Measurements from ENCODE around the gene RCAN2.
"Not testable (repeated sequence)": the region's sequence is repeated elsewhere in the genome, so short reads cannot be mapped to it uniquely, and the experiment has no call there.

RCAN2 gene

GRCh38 chr6:46390153-46390876 lies 100.9 kb downstream of the RCAN2 start:
- DNase-seq (ENCODE audit: low read depth in 2 of 2): no peak

GRCh38 chr6:46387728-46388127 lies 103.5 kb downstream of the RCAN2 start:
- not testable (repeated sequence) for DNase-seq (ENCODE audit: low read depth in 2 of 2)

- no peak for DNase-seq (ENCODE audit: low read depth in 2 of 2)
Measured at GRCh38 chr6:46381579-46381978, 109.7 kb downstream of the RCAN2 start.

- DNase-seq (ENCODE audit: low read depth in 2 of 2): no peak
Measured at GRCh38 chr6:46381057-46381456, 110.2 kb downstream of the RCAN2 start.

- DNase-seq (ENCODE audit: low read depth in 2 of 2): no peak
Measured at GRCh38 chr6:46380152-46380807, 111.0 kb downstream of the RCAN2 start.

- no peak for DNase-seq (ENCODE audit: low read depth in 2 of 2)
Measured at GRCh38 chr6:46378882-46379416, 112.3 kb downstream of the RCAN2 start.

- DNase-seq (ENCODE audit: low read depth in 2 of 2): no peak
Measured at GRCh38 chr6:46378161-46378881, 112.9 kb downstream of the RCAN2 start.

GRCh38 chr6:46377209-46377608 lies 114.0 kb downstream of the RCAN2 start:
- no peak for DNase-seq (ENCODE audit: low read depth in 2 of 2)

GRCh38 chr6:46376562-46377061 lies 114.6 kb downstream of the RCAN2 start:
- DNase-seq (ENCODE audit: low read depth in 2 of 2): no peak

GRCh38 chr6:46370622-46371021 lies 120.6 kb downstream of the RCAN2 start:
- no peak for DNase-seq (ENCODE audit: low read depth in 2 of 2)

- DNase-seq (ENCODE audit: low read depth in 2 of 2): no peak
Measured at GRCh38 chr6:46368169-46368536, 123.1 kb downstream of the RCAN2 start.

GRCh38 chr6:46367354-46368168 lies 123.7 kb downstream of the RCAN2 start:
- DNase-seq (ENCODE audit: low read depth in 2 of 2): no peak

GRCh38 chr6:46366190-46366900 lies 124.9 kb downstream of the RCAN2 start:
- DNase-seq (ENCODE audit: low read depth in 2 of 2): no peak

- no peak for DNase-seq (ENCODE audit: low read depth in 2 of 2)
Measured at GRCh38 chr6:46357591-46357990, 133.7 kb downstream of the RCAN2 start.

- no peak for DNase-seq (ENCODE audit: low read depth in 2 of 2)
Measured at GRCh38 chr6:46356543-46356942, 134.7 kb downstream of the RCAN2 start.

- DNase-seq (ENCODE audit: low read depth in 2 of 2): no peak
Measured at GRCh38 chr6:46353528-46353927, 137.7 kb downstream of the RCAN2 start.

GRCh38 chr6:46352541-46353268 lies 138.5 kb downstream of the RCAN2 start:
- no peak for DNase-seq (ENCODE audit: low read depth in 2 of 2)

- no peak for DNase-seq (ENCODE audit: low read depth in 2 of 2)
Measured at GRCh38 chr6:46350714-46351113, 140.5 kb downstream of the RCAN2 start.

- DNase-seq (ENCODE audit: low read depth in 2 of 2): no peak
Measured at GRCh38 chr6:46347669-46348068, 143.6 kb downstream of the RCAN2 start.

- DNase-seq (ENCODE audit: low read depth in 2 of 2): no peak
Measured at GRCh38 chr6:46340246-46340645, 151.0 kb downstream of the RCAN2 start.

Data from activated CD8-positive, alpha-beta memory T cell treated with anti-CD3 and anti-CD28 coated beads for 4 hours (primary cell).